ENCODE data around the gene RFESD. TPM values are rescaled to one million over a fixed set of nuclear protein-coding genes. Genes with fewer than 3 reads are reported as not detected.
A peak's percentile ranks its signal among the peaks of the same experiment; 100 is the strongest.

The RFESD gene
- total and polyA plus RNA-seq, 2 experiments from 2014 or later: 1.6 to 2.3 TPM

DNA sequence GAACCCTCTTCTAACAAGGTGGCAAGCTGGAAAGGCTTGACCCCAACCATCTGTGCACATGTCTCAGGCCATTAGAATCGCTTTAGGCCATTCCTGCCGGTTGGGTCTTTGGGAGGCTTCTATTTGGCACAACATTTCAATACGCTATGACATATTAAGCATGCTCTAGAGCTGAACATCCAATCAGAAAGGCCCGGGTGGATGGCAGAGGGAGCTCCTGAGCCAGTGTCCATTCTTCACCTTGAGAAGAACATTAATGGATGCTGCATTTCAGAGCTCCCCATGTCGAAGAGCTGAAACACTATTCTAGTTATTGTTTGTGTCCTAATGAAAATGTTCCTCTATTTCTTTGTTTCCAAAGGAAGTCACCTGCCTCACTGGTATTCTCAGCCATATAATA is 23.4 kb downstream of the RFESD start:
- Histone ChIP-seq H3K4me2 (no peak overlapping the region), H3K79me2 (no peaks in the 10 kb centered on the region), H3K27ac (peak overlapping the region; percentile 14), H4K20me1 (ENCODE audit: insufficient read depth, poor library complexity, severe bottlenecking) (no peaks in the 10 kb centered on the region), H3K4me1 (ENCODE audit: insufficient read depth) (no peaks in the 10 kb centered on the region), H3K9me3 (ENCODE audit: low read depth) (no peaks in the 10 kb centered on the region), H3K27me3 (no peaks in the 10 kb centered on the region), H2AFZ (no peak overlapping the region), H3K9me2 (replicated peaks; ENCODE audit: insufficient read depth) (no peaks in the 10 kb centered on the region), H3K36me3 (replicated peaks; ENCODE audit: insufficient read depth, low read depth) (no peaks in the 10 kb centered on the region), H3K4me3 (no peak overlapping the region)
- 95% methylated on average over 5 of the region's 5 CpGs for WGBS (ENCODE audit: low lambda C conversion rate, missing lambda C conversion rate)
- TF ChIP-seq CTCF (IDR thresholded peaks at IDR 0.05; ENCODE audit: poor library complexity): no peak
- TF ChIP-seq EZH2 (IDR thresholded peaks at IDR 0.05; ENCODE audit: borderline replicate concordance): no peak
- TF ChIP-seq EZH2phosphoT487 (IDR thresholded peaks at IDR 0.05; ENCODE audit: low read depth, severe bottlenecking, unreplicated experiment): no peak
- DNase-seq (ENCODE audit: low spot score): no peak

DNA sequence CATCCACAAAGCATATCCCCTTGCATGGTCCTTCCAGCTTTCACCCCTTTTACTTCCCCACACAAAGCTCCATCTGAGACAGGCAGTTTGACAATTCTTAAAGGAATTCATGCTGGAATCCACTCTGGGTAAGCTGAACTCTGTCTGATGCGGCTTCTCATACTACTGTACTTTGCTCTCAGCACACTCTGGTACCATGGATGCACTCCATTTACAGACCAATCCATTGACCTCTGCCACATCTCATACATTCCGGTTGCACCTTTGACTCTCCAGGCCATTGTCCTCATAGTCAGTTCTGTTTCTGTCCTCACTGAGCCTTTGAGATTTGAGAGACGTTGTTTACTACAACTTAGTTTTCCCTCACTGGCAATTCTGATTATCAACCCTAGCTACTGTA is 24.0 kb downstream of the RFESD start:
- no peaks in the 10 kb centered on the region for H3K79me2 ChIP-seq
- no peak overlapping the region for H3K4me3 ChIP-seq
- H4K20me1 ChIP-seq (ENCODE audit: insufficient read depth, poor library complexity, severe bottlenecking): no peaks in the 10 kb centered on the region
- no peak for TF ChIP-seq EZH2 (IDR thresholded peaks at IDR 0.05; ENCODE audit: borderline replicate concordance)
- TF ChIP-seq EZH2phosphoT487 (IDR thresholded peaks at IDR 0.05; ENCODE audit: low read depth, severe bottlenecking, unreplicated experiment): no peak
- no peak for TF ChIP-seq CTCF (IDR thresholded peaks at IDR 0.05; ENCODE audit: poor library complexity)
- no peaks in the 10 kb centered on the region for H3K4me1 ChIP-seq (ENCODE audit: insufficient read depth)
- peak overlapping the region; percentile 14 for H3K27ac ChIP-seq
- no peaks in the 10 kb centered on the region for H3K36me3 ChIP-seq (replicated peaks; ENCODE audit: insufficient read depth, low read depth)
- no peak overlapping the region for H3K4me2 ChIP-seq
- H3K9me3 ChIP-seq (ENCODE audit: low read depth): no peaks in the 10 kb centered on the region
- no peak overlapping the region for H2AFZ ChIP-seq
- H3K9me2 ChIP-seq (replicated peaks; ENCODE audit: insufficient read depth): no peaks in the 10 kb centered on the region
- DNase-seq (ENCODE audit: low spot score): no peak
- 85% methylated on average over 3 of the region's 3 CpGs for WGBS (ENCODE audit: low lambda C conversion rate, missing lambda C conversion rate)
- no peaks in the 10 kb centered on the region for H3K27me3 ChIP-seq

- no peak for DNase-seq (ENCODE audit: low spot score)
- H3K9me3 ChIP-seq (ENCODE audit: low read depth): no peaks in the 10 kb centered on the region
- no peaks in the 10 kb centered on the region for H3K27me3 ChIP-seq
- H3K9me2 ChIP-seq (replicated peaks; ENCODE audit: insufficient read depth): no peaks in the 10 kb centered on the region
- H3K4me3 ChIP-seq: no peak overlapping the region
- H3K4me2 ChIP-seq: no peak overlapping the region
- peak overlapping the region; percentile 74 for H3K27ac ChIP-seq
- H3K4me1 ChIP-seq (ENCODE audit: insufficient read depth): no peaks in the 10 kb centered on the region
- TF ChIP-seq CTCF (IDR thresholded peaks at IDR 0.05; ENCODE audit: poor library complexity): no peak
- no peak for TF ChIP-seq EZH2phosphoT487 (IDR thresholded peaks at IDR 0.05; ENCODE audit: low read depth, severe bottlenecking, unreplicated experiment)
- no peak for TF ChIP-seq EZH2 (IDR thresholded peaks at IDR 0.05; ENCODE audit: borderline replicate concordance)
- H3K36me3 ChIP-seq (replicated peaks; ENCODE audit: insufficient read depth, low read depth): no peaks in the 10 kb centered on the region
- WGBS (ENCODE audit: low lambda C conversion rate, missing lambda C conversion rate): 91% methylated on average over 1 of the region's 1 CpG
- no peak overlapping the region for H2AFZ ChIP-seq
- H4K20me1 ChIP-seq (ENCODE audit: insufficient read depth, poor library complexity, severe bottlenecking): no peaks in the 10 kb centered on the region
- H3K79me2 ChIP-seq: no peaks in the 10 kb centered on the region
Measured at GRCh38 chr5:95671826-95672225, 25.2 kb downstream of the RFESD start.

DNA sequence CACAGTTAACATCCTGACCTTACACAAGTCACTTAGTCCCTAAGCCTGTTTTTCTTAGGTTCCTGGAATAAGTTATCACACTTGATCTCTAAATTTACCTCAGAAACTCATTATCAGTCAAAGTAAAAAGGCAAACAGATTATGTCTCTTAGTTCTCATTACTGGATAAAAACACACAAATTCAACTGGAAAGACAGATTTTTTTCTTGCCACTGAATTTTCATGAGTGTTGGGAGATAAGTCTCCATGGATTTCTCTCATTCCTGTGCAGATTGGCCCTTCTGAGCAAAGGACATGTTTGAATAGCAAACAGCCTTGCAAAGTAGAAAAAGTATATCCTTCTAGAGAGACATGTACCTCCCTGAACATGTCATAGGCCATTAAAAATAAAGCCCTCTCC is 26.1 kb downstream of the RFESD start:
- DNase-seq (ENCODE audit: low spot score): no peak
- H3K27me3 ChIP-seq: no peaks in the 10 kb centered on the region
- no peaks in the 10 kb centered on the region for H3K79me2 ChIP-seq
- no peaks in the 10 kb centered on the region for H3K9me3 ChIP-seq (ENCODE audit: low read depth)
- no peaks in the 10 kb centered on the region for H4K20me1 ChIP-seq (ENCODE audit: insufficient read depth, poor library complexity, severe bottlenecking)
- H2AFZ ChIP-seq: peak overlapping the region; percentile 21
- H3K4me1 ChIP-seq (ENCODE audit: insufficient read depth): no peaks in the 10 kb centered on the region
- peak overlapping the region; percentile 74 for H3K27ac ChIP-seq
- H3K4me2 ChIP-seq: peak overlapping the region; percentile 48
- H3K36me3 ChIP-seq (replicated peaks; ENCODE audit: insufficient read depth, low read depth): no peaks in the 10 kb centered on the region
- H3K4me3 ChIP-seq: no peak overlapping the region
- H3K9me2 ChIP-seq (replicated peaks; ENCODE audit: insufficient read depth): no peaks in the 10 kb centered on the region
- TF ChIP-seq EZH2 (IDR thresholded peaks at IDR 0.05; ENCODE audit: borderline replicate concordance) (no peak), EZH2phosphoT487 (IDR thresholded peaks at IDR 0.05; ENCODE audit: low read depth, severe bottlenecking, unreplicated experiment) (no peak), CTCF (IDR thresholded peaks at IDR 0.05; ENCODE audit: poor library complexity) (no peak)
